Mucosa of gallbladder (tissue), 1 donor: ENCODE data around the gene FRMD1. TPM values are rescaled to one million over a fixed set of nuclear protein-coding genes. Genes with fewer than 3 reads are reported as not detected.

ENCODE experiments used
- DNase-seq: peaks from one replicate; pipeline ENCODE4 v3.0.0-alpha.2; 2020; ENCODE audit warnings: low spot score
- total RNA-seq: library from RNA; stranded (reverse); gene quantifications from one replicate; pipeline ENCODE4 v1.2.1, GENCODE V29; 2021
- donor health status: DM: no; HTN: no; CAD: no.

The FRMD1 gene
- not detected for total RNA-seq

DNA sequence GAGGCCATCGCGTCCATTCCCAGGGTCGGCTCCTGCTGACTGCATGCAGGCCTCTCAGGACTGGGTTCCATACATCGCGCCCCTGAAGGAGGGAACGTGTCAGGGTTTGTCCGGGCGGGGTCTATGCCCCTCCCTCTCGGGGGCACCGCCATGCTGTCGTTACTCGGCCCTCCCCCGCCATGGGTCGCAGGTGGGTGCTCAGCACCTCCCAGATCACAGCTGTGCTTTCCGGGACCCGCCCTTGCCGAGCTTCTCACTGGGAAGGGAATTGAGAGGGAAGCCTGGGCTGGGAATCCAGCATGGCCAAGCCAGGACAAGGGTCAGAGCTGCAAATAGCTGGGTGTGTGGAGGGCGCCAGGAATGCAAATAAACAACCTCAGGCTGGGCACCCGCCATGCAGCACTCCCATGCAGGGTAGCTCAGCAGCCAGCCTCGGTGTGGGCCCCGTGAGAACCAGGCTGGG, at the start of gene FRMD1:
TSS of gene FRMD1 (minus strand) at position 270 of the 463 bp plus-strand sequence. CDS start at position 152, 118 bp downstream.
- peak; percentile 51 for DNase-seq

DNA sequence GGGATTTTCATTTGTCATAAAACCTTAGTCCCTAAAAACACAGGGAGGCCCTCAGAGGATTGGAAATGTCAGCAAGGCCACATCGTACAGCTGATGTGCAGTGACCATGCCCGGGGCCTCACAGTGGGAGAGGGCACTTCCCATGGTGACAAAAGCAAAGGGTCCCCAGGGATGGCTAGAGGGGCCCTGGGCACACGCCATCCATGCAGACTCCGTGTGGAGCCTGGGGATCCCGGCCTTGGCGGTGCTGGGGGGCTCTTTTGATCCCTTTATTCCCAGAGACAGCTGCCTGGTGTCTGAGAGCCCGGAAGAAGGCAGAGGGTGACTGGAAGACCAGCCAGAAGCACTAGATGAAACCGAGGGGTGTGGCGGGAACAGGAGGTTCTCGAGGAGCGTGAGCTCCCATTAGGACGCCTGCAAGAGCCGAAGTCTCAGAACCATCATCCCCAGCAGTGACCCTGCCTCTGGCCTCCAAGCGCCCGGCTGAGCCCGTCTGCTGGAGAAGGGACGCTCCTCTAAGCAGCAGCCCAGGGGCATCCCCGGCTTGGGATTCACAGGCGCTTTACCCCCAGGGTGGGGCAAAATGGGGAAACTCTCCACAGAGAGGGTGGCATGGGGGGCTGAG, 49.1 kb upstream of the FRMD1 start:
- DNase-seq = no peak

DNA sequence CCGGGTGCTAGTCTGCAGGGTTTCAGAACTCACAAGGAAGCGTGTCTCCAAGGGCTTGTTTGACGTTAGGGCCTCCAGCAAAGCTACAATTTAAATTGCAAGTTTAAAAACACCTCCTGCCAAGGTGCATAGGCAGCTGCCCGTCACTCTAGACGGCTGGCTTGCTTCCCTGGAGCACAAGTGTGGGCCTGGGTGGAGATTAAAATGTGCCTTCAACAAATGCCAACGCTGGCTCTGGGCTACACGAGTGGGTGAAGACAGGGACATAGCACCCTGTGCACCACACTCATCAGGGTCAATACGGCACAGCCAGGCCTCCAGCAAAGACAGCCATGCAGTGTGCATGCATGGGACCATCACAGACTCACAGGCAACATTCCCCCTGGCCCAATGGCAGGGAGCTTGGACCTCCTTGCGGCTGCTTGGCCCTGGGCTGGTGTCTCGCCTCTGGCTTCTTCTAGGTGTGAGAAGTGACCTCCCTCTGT, 48.4 kb upstream of the FRMD1 start:
- DNase-seq = peak; percentile 3

DNA sequence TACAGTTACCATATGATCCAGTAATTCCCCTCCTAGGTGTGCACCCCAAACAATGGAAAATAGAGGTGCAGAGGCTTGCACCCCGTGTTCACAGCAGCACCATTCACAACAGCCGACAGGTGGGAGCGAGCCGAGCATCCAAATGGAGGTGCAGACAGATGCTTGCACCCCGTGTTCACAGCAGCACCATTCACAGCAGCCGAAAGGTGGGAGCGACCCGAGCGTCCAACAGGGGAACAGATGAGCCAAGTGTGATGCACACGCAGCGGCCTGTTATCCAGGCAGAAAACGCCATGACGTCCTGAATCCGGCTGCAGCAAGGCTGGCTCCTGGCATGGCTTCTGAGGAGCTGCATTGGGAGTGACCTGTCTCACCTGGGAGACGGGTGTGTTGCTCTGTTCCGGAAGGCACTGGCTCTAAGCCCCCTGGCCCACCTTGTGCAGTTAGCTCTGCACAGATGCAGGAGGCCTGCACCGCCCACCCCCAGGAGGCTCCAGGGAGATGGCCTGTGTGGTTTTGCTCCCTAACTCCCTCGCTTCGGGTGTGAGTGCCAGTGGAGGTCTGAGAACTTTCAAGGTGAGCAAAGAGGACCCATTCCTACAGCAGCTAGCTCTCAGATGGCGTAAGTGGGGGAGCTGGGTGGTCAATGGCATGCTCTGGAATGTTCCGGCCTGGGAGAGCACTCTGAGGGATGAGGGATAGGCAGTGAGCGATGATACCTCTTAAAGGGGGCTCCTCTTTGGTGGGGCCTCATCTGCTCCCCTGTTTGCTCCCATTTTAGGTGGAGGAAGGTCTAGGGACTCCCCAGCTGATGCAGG, 47.8 kb upstream of the FRMD1 start:
- peak; percentile 5 for DNase-seq

DNA sequence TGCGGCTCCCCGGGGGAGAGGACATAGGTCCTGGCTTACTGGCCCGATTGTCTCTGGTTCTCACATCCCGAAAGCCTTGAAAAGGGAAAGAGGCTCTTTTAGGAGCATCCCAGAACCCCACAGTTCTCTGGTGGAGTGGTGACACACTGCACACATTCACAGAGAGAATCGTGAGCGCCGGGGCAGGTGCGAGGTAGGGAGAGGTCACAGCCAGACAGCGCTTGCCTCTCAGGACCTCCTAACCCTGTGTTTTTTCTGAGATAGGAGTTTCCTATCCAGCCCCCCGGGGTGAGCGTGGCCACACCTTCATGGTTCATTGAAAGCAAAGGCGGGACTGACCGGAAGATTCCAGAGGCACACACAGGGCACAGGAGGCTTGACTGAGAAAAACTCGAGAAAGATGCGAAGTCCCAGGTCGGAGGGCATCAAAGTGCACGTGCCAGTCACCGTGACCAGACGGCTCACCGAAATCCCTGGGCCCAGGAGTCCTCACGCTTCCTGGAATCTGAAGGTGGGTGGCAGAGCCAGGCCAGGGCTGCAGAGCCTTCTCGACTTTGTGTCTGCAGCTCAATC, 46.5 kb upstream of the FRMD1 start:
- DNase-seq = no peak

DNA sequence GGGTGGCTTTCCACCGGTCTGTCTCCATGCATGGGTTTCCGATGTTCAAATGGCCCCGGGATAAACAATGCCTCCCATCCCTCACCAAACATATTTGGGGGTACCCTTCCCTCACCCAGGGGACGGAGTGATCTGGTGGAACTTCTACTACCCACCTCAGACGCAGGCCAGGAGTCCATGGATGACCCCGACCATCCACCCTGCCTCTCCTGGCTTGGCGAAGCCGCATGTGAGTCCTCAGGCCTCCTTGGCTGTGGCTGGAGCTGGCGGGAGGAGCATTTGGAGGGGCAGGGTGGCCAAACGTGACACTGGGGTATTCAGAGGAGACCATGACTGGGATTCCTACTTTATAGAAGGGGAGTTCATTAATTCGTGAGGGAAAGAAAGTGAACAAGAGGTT, 45.9 kb upstream of the FRMD1 start:
- DNase-seq = peak; percentile 5

DNA sequence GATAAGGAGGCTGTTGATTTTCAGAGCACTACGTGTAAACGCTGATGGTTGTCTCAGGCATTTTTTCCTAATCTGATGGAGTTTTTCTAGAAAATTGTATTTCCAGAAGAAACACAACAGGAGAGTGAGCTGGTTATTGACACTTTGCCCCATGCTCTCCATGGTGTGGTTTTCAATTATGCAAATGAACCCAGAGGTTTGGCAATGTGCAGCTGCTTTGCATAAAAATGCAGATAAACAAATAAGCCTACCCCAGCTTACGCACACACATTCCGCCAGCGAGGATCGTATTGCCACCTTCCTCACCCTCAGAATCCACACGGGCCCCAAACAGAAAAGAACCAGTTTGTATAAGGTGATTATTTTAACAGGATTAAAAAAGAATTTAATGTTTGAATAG, 45.1 kb upstream of the FRMD1 start:
- peak; percentile 5 for DNase-seq

DNA sequence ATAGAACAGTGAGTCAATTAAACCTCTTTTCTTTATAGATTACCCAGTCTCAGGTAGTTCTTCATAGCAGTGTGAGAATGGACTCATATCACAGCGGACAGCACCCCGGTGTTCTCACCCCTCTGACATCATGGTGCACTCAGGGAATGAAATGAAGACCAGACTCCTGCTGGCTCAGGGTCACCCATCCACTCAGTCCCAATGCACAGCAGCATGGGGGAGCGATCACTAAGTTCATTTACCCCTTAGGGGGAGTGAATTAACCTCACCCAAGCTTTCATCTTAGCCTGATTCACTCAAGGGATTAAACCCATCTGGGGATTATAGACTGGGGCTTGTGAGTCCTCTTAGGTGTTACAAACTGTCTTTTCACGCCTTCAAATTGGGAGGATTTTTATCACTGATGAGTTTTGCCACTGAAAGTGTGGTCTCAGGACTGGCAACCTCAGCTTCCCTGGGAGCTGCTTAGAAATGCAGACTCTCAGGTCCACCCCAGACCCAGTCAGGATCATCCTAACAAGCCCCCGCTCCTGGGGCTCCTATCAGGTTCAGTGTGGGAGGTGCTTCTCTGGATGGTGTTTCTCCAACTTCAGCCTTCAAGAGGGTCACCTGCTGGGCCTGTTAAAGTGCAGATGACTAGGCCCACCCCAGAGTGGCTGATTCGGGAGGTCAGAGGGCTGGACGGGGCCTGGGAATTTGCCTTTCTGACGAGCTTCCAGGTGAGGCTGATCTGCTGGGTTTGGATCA, 44.3 kb upstream of the FRMD1 start:
- peak; percentile 4 for DNase-seq

DNA sequence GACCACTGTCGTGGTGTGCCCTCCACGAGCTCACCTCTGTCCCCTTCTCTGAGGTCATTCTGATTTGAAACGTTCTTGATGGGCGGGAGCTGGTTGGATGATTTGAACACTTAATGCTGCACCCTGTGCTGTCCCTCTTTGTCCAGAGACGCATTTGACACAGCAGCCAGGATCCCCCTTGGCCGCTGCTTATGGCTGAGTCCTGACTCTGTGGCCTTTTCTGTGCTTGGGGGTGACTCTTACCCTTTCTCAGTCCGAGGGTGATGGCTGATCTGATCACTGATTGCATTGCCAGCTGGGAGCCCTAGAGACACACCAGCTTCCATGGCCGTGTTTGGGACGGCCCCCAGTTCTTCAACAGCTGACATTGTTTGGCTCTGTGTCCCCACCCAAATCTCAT, 43.5 kb upstream of the FRMD1 start:
- no peak for DNase-seq

DNA sequence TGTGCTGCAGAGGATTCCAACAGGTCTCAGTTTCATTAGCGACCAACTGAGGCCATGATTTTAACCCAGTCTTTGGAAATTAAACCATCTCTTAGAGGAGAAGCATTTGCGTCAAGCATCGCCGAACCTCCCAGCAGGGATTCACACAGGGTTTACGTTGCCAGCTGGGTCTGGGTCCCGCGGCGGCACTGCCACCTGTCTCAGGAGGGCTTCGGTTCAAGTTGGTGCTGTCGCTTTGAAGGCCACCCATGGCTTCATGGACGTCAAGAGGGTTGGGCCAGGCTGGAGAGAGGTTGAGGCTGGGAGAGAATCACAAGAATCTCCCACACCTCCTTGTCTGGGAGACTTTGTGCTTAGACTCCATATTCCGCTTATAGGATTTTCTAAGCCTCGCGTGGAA, 43.0 kb upstream of the FRMD1 start:
- peak; percentile 8 for DNase-seq

DNA sequence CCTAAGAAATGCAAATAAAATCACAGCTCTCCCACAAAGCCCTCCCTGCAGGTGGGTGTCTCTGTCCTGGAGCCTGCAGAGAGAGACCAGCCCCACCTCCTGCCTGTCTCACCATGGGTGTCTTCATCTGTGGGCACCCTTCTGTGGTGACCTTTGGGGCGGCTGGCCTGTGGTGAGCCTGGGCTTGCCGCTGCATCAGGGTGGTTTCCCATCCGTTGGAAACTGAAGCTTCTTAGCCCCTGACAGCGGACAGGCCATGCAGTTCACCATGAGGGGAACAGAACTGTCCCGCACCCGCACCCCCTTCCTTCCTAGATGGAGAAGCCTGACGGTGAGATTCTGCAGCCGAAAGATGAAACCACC, 42.3 kb upstream of the FRMD1 start:
- peak; percentile 7 for DNase-seq

DNA sequence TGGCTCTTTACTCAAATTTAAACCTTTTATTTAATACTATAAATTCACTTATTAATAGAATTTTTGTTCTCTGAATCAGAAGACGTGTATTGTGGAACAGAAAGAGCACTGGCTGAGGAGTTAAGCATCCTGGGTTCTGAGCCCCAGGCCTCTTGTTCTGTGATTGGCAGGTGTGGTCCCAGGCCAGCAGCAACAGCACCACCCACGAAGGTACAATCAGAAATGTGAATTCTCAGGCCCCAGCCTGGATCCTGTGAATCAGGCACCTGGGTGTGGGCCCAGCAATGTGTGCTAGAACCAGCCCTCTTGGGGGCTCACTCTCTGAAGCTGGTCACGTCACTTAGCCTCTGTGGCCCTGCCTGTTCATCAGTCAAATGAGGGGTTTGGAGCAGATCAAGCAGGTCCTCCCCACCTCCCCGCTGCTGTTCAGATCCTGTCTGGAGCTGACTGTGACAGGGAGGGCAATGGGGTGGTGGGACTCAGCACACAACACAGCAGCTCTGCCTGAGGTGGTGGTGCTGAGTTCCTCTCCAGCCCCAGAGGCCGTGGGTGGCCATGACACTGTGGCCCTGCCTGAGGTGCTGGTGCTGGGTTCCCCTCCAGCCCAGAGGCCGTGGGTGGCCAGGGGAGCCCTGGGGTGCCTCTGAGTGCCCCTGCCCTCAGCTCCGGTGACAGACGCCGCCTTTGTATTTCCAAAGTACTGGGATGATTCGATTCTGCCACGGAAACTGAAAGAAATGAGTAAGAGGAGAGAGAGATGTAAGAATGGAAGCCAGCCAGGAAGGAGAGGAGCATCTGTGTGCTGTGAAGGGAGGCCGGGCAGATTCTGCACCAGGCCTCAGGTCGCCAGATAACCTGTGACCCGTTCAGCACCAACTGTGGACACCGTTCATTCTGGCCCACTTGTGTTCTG, 41.6 kb upstream of the FRMD1 start:
- DNase-seq = peak; percentile 5

DNA sequence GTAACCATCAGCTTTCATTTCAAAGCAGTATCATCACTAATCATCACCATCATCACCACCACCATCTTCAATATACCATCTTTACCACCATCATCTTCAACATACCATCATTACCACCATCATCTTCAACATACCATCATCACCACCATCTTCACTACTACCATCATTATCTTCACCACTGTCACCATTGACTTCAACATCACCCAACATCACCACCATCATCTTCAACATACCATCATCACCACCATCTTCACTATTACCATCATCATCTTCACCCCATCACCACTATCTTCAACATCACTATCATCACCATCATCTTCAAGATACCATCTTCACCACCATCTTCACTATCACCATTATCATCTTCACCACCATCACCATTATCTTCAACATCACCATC, 40.5 kb upstream of the FRMD1 start:
- no peak for DNase-seq

DNA sequence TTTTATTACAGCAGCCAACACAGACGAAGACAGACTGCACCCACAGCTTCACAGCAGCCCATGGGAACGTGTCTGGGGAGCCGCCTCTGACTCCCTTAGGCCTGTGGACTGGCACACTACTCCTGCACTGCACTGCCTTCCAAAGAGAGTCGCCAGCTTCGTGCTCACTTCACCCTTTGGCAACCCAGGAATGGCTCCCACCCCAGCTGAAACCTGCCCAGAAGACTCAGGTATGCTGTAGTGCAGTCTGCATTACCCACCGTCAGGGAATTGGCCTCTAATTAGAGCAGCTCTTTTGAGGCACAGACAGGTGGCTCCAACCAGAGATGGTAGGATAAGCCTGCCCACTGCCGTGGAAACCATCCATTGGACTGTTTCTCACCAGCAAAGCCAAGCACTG, 39.9 kb upstream of the FRMD1 start:
- DNase-seq = no peak

DNA sequence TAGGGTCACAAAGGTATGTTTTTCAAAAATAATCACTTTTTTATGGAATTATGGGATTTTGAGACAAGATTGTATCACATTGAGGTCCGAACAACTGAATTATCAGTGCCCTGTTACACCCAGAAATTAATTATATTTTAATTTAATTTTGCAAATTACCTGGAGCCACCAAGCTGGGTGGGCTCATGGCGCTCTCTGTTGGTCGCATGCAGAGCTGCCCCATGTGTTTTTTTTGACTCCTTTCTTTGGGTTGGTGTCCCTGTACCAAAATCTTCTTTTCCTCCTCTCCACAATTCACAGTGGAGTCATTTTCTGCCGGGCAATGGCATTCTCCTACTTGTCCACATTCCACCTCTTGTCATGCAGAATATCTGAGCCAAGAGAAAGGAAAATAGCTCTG, 38.9 kb upstream of the FRMD1 start:
- no peak for DNase-seq

DNA sequence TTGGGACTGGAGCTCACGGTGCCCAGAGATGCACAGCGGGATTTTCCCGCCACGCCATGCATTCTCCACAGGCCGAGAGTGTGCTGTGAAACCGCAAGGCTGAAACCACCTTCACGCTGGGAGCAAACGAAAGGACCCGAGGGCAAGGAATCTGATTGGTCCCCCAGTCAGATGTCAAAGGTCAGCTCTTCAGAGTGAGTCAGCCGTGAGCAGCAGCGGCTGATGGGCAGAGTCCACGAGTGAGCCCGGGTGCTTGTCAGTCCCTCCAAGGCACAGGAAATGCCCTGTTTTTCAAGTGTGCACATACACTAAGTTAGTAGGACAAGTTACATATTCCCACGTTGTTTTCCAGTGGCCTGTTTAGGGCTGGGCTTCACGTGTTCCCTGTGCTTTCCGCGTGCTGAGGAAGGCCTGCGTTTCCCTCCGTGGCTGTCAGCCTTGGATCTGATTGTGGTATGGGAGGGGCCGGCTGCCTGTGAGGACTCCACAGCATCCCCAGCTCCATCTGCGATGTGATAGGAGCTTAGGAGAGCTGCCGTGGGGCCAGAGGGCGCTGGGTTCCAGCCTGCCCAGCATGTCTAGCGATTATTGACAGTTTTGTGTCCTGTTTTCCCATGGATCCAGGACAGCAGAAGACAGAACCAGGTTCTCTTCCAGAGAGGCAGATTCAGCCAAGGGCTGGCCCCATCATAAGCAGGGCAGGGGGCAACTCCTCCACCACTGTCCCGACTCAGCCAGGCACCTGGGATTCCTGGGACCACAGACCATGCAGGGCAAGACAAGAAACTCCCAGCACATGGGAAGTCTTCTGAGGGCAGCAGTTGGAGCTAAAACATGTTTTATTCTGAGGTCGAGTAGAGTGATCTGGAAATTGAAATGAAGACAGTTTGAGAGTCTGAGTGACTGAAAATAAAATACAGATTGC, 38.2 kb upstream of the FRMD1 start:
- DNase-seq = peak; percentile 54

DNA sequence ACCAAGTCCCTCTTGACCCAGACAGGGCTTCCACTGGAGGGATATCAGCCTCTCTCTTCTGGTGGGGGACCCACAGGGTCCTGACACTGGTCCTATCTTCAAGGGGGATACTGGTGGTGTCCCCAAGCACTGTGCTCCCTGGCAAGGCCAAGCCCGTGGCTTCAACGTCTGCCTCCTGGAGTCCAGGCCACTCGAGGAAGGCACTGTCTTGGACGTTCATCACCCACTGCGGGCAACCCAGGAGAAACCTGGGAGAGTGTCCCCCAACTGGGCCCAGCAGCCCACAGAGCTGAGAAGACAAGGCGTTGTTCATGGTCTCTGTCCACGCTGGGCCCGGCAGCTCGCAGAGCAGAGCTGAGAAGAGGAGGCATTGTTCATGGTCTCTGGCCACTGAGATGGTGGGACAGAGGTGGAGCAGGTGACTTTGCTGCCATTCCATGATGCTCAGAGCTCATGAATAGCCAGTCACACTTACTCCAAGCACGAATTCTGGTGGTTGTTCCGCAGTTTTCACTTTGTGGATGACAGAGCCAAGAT, 37.5 kb upstream of the FRMD1 start:
- no peak for DNase-seq

DNA sequence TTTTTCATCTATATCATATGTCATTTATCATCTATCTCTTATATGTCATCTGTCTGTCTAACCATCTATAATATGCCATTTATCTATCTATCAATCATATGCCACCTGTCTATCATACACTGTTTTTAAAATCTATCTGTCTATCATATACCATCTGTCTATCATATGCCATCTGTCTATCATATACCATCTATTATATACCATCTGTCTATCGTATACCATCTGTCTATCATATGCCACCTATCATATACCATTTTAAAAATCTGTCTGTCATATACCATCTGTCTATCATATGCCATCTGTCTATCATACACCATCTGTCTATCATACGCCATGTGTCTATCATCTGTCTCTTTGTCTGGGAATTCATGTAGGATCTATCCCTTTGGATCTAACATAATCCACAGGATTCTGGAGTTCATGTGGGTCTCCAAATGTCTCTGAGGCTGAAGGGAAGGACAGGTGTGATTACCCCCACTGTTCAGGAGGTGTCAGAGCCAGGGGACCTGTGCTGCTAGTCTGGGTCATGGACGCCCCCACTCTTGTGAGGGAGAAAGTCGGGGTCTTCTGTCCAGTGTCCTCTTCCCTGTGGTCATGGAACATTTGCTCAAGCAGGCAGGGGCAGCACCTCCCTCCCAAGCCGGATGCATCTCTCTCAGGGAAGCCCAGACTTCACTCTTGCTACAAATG, 36.9 kb upstream of the FRMD1 start:
- no peak for DNase-seq

DNA sequence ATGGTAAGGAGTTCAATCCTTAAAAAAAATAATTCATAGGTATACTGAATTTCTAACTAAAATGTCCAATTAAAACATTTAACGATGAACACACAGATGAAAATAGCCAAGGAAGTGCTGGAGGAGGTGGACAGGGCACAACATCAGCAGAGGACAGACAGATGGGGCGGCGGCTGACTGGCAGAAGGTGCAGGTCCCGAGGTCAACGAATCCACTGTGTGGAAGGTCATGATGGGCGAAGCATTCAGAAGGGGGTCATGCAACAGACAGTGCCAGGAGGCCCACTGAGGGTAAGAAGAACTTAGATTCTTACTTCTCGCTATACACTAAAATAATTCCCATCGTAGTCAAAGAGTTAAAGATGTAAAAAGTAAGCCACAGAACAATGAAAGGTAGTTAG, 34.2 kb upstream of the FRMD1 start:
- no peak for DNase-seq
